ENCODE measurements around the gene TMPRSS4.
"Not testable (repeated sequence)": the region's sequence is repeated elsewhere in the genome, so short reads cannot be mapped to it uniquely, and the experiment has no call there.

Gene TMPRSS4

GRCh38 chr11:118057251-118058145, 19.4 kb upstream of the TMPRSS4 start:
- no peak for DNase-seq (ENCODE audit: low read depth)

GRCh38 chr11:118058311-118059245, 18.3 kb upstream of the TMPRSS4 start:
- DNase-seq (ENCODE audit: low read depth), result no peak

DNA sequence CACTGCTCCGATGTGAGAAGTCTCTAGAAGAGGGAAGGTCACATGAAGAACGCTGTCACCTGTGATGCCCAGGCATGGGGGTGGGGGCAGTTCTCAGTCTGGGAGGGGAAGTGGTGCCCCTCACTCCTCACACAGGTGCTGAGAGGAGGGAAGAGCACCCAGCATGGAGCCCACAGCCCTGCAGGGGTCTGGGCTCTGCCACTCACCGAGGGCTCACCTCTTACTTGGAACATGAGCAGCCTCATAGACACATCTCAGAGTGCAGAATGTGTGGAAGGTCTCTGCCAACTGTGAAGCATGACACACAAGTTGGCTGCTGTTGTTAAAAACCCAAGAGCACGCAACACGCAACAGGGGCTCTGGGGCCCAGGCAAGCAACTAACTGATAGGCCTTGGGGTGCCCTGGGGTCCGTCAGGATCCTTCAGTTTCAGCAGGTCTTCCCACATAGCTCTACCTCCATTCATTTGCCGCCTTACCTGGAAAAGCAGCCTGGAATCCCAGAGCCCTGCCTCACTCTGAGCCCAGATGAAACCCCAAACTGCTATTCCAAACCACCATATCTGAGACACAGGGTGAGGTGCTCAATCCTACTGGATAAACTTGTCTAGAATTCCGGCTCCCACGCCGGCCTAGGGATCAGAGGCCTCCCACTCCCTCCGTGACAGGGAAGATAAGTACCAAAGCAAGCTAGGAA, 17.5 kb upstream of the TMPRSS4 start:
- no peak for DNase-seq (ENCODE audit: low read depth)

- no peak for DNase-seq (ENCODE audit: low read depth)
These were observed 16.7 kb upstream of the TMPRSS4 start for GRCh38 chr11:118060081-118060661.

GRCh38 chr11:118060869-118061268, 16.0 kb upstream of the TMPRSS4 start:
- DNase-seq (ENCODE audit: low read depth), result no peak

GRCh38 chr11:118061586-118062125, 15.2 kb upstream of the TMPRSS4 start:
- no peak for DNase-seq (ENCODE audit: low read depth)

- DNase-seq (ENCODE audit: low read depth), result not testable (repeated sequence)
These were observed 14.7 kb upstream of the TMPRSS4 start for GRCh38 chr11:118062181-118062580.

- DNase-seq (ENCODE audit: low read depth), result not testable (repeated sequence)
These were observed 14.2 kb upstream of the TMPRSS4 start for GRCh38 chr11:118062631-118063030.

DNA sequence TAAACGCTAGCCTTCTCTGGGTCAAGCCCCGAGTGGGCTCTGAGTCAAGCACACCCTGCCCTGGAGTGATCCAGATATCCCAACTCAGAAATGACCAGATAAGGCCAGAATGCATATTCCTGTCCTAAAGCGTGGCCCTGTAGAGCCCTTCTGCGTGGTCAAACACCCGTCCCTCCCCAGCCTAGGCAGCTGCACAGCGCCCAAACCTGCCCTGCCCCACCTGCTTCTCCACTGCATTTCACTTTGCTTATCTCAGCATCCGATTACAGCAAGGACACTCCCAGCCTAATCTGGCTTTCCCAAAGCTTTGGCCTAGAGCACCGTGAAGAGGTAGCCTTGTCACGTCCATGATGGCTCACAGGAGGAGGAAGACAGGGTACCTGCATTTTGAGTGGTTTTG, 11.9 kb upstream of the TMPRSS4 start:
- no peak for DNase-seq (ENCODE audit: low read depth)

GRCh38 chr11:118065384-118065783, 11.5 kb upstream of the TMPRSS4 start:
- DNase-seq (ENCODE audit: low read depth), result no peak

- DNase-seq (ENCODE audit: low read depth), result no peak
These were observed 9.9 kb upstream of the TMPRSS4 start for GRCh38 chr11:118067006-118067405.

DNA sequence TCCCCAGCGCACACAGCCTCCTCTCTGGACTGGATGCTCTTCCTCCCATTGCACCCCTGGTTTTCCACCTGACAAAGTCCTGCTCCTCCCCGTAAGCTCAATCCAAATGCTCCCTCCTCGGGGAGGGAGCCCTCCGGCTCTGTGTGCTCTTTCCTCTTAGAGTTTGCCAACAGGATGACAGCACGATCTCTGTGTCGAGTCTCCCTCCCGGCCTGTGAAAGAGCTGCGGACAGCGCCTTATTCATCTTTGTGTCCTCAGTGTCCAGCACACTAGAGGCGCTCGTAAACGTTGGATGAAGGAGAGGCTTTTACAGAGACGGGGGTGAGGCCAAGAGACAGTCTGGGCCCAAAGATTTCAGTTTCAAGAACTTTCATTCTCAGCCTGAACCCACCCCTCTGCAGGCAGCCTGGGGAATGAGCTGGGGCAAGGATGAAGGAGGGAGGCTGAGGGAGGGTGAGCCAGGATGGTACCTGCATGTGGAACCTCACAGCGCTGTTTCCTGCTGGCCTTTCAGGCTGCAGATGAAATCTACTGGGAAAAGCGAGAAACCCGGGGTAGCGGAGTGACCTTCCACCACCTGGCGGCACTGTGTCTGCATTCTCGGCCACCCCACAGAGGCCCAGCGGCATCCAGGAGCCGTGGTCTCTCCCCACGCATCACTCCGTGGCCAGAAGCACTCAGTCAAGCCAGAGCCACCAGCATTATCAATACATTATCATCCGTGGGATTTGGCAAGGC, 8.5 kb upstream of the TMPRSS4 start:
- no peak for DNase-seq (ENCODE audit: low read depth)

DNA sequence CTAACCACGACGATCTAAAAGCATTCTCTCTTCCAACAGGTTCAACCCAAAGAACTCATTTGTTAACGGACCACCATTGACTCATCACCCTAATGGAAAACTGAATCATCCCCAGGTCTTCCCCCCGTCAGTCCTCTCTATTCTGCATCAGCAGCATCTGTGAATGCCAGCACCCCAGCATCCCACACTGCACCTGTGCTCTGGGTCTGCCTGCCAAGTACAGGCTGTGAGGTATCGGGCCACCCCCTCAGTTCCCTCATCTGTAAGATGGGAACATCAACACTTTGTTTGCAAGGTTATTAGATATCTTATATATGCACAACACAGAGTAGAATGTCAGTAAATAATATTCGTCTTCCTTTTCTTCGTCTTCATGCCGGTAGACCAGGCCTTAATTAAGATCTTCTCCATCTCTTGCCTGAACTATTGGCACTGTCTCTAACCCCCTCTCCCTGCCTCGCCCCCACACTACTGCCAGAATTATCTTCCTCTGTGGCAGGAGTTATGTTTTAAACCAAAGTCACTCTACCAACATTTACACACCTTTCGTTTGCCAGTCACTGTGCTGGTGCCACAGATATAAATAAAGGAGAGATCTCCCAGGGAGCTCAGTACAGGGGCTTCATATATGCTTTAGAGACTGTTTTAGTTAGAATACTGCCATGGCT, 7.8 kb upstream of the TMPRSS4 start:
- no peak for DNase-seq (ENCODE audit: low read depth)

DNA sequence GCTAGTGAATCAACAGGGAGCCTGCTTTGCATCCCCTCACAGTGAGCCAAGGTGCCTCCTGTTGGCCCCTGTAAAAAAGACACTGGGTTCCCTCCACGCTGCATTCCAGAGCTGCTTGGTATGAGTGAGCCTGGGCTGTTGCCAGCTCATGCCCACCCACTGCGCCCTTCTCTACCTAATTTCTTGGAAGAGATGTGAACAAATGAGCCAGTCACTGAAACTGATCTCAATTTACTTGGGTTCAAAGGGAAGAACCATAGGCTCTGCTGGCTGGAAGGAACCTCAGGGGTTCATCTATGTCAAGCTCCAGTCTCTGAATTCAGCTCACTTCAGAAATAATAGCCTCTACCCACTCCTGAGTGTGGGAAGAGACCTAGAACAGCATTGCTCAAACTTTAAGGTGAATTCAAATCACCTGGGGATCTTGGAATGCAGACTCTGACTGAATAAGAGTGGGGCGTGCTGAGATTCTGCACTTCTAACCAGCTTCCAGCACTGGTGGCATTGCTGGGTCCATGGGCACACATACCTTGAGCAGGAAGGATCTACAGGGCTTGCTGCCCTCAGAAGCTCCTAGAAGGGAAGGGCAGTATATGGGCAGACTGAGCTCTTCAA, 5.4 kb upstream of the TMPRSS4 start:
- DNase-seq (ENCODE audit: low read depth), result no peak

- no peak for DNase-seq (ENCODE audit: low read depth)
These were observed 3.3 kb upstream of the TMPRSS4 start for GRCh38 chr11:118073554-118073953.

GRCh38 chr11:118074091-118074685, 2.7 kb upstream of the TMPRSS4 start:
- DNase-seq (ENCODE audit: low read depth), result no peak

GRCh38 chr11:118074785-118075184, 2.1 kb upstream of the TMPRSS4 start:
- DNase-seq (ENCODE audit: low read depth), result no peak

DNA sequence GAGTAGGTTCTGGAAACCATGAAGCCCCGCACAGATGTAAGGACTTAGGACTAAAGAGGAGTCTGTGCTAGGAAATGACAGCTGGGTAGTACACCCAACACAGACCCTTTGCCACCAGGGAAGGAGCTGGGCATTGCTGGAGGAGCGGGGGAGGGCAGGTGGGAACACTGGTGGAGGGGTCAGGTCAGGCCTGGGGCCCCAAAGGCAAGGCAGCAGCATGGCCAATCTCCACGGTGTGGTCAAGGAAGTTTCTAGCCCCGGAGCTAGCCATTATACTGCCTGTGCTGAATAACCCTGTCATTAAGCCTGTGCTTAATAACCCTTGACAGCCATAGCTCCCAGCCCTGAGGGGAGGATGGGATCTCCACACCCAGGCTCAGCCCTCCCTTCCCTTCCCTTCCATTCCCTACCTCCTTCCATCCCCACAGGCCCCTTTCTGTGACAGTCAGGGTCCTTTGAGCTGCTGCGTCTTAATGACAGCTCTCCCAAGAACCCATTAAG, 2.1 kb downstream of the TMPRSS4 start:
- DNase-seq (ENCODE audit: low read depth), result no peak

DNA sequence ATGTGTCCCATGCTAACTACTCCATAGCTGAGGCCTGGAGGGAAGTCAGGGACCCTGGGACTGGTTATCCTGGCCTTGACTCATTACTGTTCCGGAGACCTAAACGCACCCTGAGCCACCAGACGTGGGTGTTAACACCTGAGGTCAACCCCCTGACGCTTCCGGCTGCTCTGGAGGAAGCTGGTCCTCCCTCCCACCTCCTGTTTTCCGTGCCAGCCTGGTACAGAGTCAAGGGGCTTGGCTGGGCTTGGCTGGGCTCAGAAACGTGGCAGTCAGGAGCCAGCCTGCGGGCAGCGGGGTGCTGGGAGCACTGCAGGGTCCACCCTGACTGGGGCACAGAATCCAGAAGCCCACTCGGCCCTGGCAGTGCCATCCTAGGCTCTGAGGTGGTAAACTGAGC, 2.6 kb downstream of the TMPRSS4 start:
- DNase-seq (ENCODE audit: low read depth), result no peak

Measured in stromal cell of bone marrow (primary cell).